Endothelial cell of umbilical vein (primary cell): ENCODE data around the gene GMPPA.

Source experiments
- POLR2AphosphoS5 ChIP-seq: IDR thresholded peaks from 2 replicates; pipeline ENCODE4 v1.6.1; 2012; ENCODE audit warnings: low read depth, mild to moderate bottlenecking, control low read depth, low read length, moderate library complexity; ENCODE audit not compliant: insufficient read depth
- TF ChIP-seq, protein P1 (sequence below), 2 donors: IDR thresholded peaks; 1 replicate in 1 of 2; 2 replicates in 1 of 2; pipeline ENCODE4 v1.5.1; 2011; ENCODE audit warnings: low read length in 2 of 2, mild to moderate bottlenecking in 2 of 2, moderate library complexity in 2 of 2, control low read depth in 1 of 2, inconsistent platforms in 1 of 2, low read depth in 1 of 2; ENCODE audit not compliant: insufficient read depth in 1 of 2; ENCODE audit errors: extremely low read depth in 1 of 2
- TF ChIP-seq, protein P2 (sequence below): IDR thresholded peaks from 2 replicates; pipeline ENCODE4 v1.6.1; 2011; ENCODE audit not compliant: insufficient read depth, insufficient read length

DNA sequence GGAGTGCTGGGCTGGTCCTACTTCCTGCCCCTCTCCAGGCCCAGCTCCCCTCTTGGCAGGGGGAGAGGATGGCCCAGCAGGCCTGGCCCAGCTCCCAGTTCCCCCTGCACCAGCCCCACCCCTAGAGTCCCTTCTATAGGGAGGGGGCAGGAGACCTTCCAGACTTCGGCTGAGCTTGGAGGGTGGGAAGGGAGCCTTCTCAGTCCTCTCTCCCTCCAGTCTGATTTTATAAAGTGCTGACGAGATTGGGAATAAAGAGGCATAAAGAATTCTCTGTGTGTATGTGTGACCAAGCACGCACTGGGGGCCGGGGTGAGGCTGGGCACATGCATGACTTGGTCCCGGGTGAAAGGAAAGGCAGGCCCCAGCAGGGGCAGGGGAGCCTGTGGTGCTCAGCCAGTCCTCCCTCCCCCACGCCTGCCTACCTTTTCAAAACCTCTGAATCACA lies 39.8 kb downstream of the GMPPA start:
- TF ChIP-seq, protein P1, sequence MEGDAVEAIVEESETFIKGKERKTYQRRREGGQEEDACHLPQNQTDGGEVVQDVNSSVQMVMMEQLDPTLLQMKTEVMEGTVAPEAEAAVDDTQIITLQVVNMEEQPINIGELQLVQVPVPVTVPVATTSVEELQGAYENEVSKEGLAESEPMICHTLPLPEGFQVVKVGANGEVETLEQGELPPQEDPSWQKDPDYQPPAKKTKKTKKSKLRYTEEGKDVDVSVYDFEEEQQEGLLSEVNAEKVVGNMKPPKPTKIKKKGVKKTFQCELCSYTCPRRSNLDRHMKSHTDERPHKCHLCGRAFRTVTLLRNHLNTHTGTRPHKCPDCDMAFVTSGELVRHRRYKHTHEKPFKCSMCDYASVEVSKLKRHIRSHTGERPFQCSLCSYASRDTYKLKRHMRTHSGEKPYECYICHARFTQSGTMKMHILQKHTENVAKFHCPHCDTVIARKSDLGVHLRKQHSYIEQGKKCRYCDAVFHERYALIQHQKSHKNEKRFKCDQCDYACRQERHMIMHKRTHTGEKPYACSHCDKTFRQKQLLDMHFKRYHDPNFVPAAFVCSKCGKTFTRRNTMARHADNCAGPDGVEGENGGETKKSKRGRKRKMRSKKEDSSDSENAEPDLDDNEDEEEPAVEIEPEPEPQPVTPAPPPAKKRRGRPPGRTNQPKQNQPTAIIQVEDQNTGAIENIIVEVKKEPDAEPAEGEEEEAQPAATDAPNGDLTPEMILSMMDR (IDR thresholded peaks at IDR 0.05; ENCODE audit: extremely low read depth in 1 of 2, insufficient read depth in 1 of 2, low read depth in 1 of 2, low read length in 2 of 2): no peak
- TF ChIP-seq POLR2AphosphoS5: no peak
- TF ChIP-seq, protein P2, sequence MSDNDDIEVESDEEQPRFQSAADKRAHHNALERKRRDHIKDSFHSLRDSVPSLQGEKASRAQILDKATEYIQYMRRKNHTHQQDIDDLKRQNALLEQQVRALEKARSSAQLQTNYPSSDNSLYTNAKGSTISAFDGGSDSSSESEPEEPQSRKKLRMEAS: no peak
